HG02588 (cell line): ENCODE measurements around the gene PRSS36.

Experiments
- ATAC-seq: cut with Tn5 transposase; IDR thresholded peaks from one replicate; pipeline ENCODE4 v1.9.1; 2021; ENCODE audit warnings: mild to moderate bottlenecking, moderate library complexity; ENCODE audit not compliant: unreplicated experiment

Gene PRSS36

DNA sequence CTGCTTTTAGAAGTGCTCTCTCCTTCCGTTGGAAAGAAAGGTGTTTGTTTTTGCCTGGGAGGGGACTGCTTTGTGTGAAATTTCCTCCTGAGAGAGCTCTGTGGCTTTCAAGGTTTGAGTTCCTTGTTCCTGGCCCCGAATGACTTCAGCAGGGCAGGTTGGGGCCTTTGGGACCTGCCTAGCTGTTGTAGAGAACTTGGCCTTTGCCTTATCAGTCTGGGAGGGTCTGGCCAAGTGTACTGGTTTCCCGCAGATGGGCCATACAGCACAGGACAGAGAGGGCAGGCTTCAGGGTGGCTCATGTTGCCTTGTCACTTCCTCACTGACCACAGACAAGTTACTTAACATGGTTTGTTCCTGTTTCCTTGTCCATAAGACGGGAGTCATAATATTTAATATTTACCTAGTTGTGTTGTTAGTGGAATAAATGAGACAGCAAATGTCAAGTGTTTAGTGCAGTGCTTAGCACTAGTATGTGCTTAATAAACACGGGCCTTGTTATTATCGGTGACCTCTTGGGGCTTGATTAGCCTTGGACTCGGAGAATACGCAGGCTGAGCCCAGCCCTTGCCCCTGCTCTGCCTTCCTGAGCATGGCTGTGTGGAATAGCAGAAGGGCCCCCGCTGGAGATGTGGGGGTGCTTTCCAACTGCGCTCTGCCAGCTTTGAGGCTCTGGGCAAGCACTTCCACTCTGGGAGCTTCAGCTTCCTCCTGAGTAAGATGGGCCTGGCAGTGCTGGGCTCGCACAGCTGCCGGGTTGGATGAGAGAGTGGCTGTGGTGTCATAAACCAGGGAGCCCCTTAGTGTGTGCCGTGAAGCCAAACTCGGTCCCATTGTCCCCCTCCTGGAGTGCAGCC, 20.9 kb downstream of the PRSS36 start:
- ATAC-seq, result no peak

- no peak for ATAC-seq
Measured at GRCh38 chr16:31127182-31127581, 22.7 kb downstream of the PRSS36 start.

GRCh38 chr16:31125844-31126243, 24.0 kb downstream of the PRSS36 start:
- ATAC-seq, result no peak

DNA sequence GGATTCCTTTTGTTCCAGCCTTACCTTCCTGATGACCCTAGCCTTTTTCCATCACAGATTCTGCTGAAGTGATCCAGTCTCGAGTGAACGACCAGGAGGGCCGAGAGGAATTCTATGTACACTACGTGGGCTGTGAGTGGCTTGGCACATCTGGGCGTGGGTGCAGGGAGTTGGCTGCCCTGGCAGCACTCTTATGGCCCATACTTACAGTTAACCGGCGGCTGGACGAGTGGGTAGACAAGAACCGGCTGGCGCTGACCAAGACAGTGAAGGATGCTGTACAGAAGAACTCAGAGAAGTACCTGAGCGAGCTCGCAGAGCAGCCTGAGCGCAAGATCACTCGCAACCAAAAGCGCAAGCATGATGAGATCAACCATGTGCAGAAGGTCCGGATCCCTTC, 29.7 kb downstream of the PRSS36 start:
- ATAC-seq, result no peak

DNA sequence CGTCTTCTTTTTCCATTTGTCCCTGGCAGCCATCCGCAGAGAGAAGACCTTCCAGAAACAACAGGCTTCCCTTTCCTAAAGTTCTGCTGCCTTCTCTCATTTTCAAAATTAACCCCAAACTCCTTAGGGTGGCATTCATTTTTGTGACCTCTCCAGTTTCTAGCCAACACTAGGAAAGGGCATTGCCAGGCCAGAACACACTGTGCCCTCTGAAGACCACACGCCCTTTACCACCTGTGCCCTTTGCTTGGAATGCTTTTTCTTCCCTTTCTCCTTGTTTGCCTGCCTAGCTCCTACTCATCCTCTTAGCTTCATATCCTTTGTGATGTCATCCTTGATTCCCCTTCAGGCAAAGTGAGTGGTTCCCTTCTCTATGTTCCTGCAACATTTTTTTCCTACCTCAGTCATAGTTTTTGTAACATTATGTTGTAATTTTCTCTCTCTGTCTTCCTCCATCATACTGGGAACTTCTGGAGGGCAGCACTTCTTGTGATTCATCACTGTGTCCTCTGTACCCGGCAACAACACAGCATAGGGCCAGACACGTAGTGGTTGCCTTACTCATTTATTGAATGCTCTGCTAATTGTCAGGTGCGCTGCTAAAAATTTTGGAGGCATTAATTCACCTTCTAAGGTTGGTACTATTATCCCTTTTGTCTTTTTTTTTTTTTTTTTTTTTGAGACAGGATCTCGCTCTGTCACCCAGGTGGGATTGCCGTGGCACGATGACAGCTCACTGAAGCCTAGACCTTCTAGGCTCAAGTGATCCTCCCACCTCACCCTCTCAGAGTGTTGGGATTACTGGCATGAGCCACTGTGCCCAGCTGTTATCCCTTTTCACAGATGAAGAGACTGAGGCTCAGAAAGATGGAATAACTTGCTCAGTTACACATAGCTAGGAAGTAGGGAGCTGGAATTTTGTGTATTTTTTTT, 31.4 kb downstream of the PRSS36 start:
- ATAC-seq, result no peak

DNA sequence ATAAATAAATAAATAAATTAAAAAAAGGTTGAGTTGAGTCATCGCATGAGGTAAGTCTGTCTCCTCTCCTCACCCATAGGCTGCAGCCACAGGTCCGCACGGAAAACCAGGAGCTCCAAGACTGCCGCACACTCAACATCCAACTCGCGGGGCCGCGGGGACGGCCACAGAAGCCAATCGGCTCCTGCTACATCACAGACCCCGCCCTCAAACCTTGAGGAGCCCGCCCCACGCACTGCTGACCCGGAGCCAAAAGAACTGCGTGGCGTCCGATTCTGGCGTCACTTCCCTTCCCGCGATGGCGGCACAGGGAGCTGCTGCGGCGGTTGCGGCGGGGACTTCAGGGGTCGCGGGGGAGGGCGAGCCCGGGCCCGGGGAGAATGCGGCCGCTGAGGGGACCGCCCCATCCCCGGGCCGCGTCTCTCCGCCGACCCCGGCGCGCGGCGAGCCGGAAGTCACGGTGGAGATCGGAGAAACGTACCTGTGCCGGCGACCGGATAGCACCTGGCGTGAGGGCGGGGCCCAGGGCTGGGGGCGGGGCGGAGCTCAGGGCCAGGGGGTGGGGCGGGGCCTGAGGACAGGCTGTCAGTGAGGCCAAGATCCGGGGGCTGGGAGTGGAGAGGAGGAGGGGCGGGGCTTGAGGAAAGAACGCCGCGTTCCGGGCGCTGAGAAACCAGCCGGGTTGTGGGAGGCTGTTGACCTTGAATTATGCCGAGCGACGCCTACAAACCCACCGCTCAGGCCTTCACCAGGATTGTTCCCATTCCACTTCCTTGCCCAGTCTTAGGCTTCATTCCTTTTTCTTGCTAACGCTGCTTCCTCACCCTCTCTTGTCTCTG, 32.3 kb downstream of the PRSS36 start, which contains the start of gene KAT8:
Gene KAT8, plus strand, starts transcription at position 281 of the 839 bp plus-strand sequence. Its CDS starts 18 bp downstream, at position 299.
- ATAC-seq, result peak; percentile 88

GRCh38 chr16:31114468-31114867, 35.4 kb downstream of the PRSS36 start:
- no peak for ATAC-seq

GRCh38 chr16:31113121-31114120, 36.4 kb downstream of the PRSS36 start:
- no peak for ATAC-seq

DNA sequence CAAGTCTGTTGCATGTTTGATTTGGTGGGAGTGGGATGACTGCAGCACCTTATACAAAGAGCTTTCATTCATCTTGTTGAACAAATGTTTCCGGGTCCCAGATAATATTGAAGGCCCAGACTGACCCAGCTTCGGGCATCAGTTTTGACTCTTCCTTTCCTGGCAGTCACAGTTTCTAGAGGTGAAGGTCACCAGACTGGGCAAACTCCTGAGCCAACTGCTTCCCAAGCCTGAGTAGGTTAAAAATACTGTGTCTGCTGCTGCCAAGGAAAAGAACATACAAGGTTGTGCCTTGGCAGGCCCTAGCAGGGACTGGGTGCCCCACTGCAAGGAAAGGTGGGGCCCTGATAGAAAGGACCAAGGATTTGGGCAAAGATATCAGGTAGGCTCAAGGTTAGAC, 37.2 kb downstream of the PRSS36 start:
- ATAC-seq, result no peak

DNA sequence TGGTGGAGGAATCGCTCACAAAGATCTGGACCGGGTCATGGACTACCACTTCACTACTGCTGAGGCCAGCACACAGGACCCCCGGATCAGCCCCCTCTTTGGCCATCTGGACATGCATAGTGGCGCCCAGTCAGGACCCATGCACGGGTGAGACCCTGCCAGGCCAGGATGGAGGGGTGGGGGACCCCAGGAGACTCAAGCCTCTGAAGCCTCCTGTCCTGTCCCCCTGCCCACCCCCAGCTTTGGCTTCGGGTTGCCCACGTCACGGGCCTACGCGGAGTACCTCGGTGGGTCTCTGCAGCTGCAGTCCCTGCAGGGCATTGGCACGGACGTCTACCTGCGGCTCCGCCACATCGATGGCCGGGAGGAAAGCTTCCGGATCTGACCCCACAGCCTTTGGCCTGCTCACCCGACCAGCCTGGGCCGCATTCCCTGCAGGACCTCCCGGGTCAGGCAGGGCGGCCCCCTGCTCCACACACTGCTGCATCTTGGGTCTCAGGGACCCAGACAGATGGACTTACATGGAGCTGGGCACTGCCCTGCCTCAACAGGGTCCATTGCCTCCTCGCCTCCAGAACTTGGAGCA, 37.9 kb downstream of the PRSS36 start:
- no peak for ATAC-seq

DNA sequence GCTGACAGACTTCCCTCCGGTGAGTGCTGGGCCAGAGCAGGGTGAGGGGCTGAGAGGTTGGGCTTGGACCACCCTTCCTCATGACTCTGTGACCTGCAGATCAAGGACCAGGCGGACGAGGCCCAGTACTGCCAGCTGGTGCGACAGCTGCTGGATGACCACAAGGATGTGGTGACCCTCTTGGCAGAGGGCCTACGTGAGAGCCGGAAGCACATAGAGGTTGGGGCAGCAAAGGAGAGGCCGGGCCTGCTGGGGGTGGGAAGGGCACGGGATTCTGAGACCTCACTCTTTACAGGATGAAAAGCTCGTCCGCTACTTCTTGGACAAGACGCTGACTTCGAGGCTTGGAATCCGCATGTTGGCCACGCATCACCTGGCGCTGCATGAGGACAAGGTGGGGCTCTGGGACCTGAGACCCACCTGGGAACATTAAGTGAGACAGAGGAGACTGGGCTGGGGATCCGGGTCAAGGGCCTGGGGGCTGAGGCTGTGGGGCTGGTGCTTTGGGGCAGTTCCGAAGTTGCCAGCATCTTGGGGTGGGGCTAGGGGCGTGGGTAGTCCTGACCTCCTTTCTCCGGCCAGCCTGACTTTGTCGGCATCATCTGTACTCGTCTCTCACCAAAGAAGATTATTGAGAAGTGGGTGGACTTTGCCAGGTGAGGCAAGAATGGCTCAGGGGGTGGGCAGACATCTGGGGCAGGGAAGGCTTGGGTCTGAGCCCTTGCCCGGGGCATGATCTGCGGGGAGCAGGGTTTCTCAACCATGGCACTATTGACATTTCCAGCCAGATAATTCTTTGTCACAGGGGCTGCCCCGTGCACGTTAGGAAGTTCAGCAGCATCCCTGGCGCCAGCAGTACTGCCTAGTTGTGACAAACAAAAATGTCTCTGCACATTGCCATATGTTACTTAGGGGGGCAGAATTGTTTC, 39.5 kb downstream of the PRSS36 start:
- ATAC-seq, result no peak

- no peak for ATAC-seq
Measured at GRCh38 chr16:31109622-31110021, 40.2 kb downstream of the PRSS36 start.

DNA sequence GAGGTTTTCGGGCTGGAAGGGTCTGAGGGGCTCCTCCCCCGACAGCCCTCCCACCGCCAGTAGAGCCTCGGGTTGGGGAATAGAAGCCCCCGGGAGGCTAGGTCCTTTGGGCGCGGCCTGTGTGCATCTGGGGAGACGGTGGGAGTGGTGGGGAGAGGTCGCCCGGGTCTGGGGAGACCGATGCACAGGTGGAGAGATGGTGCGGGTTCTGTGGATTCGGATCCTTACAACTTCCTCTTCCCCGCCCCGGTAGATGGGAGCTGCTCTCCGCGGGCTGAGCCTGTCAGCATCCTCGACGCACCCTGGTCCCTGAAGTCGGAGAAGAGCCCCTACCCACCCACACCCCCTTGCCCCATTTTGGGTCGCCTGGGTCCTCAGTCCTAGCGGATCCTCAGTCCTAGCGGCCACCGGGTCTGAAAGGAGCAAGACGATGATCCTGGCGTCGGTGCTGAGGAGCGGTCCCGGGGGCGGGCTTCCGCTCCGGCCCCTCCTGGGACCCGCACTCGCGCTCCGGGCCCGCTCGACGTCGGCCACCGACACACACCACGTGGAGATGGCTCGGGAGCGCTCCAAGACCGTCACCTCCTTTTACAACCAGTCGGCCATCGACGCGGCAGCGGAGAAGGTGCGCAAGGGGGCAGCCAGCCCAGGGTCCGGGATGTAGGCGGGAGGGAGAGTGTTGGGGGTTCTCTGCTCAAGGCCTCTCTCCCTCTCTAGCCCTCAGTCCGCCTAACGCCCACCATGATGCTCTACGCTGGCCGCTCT, 40.9 kb downstream of the PRSS36 start:
- peak; percentile 4 for ATAC-seq

- ATAC-seq, result peak; percentile 79
Measured at GRCh38 chr16:31108035-31108793, 41.7 kb downstream of the PRSS36 start, which contains the start of gene BCKDK. Gene BCKDK (plus strand): TSS chr16:31108386. CDS start chr16:31109224, 838 bp downstream.

DNA sequence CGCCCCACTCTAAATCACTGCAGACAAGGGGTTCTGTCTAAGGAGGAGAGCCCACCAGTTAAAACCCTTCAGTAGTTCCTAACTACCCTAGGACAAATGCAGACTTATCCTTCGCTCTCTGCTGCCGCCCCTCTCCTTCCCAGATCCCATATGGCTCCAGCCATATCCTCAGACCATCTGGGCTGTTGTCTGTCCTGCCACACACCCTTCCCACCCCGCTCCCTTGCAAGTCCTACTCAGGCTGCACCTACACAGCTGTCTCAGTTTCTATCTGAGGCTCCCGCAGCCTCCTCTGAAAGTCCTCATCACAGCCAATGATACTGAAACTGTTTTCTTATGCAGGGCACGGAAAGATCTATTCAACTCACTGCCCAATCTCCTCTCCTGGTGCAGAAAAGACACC, 42.4 kb downstream of the PRSS36 start:
- ATAC-seq, result peak; percentile 41
